CD4-positive, alpha-beta T cell (primary cell): ENCODE measurements around the gene POLR1F. TPM values are rescaled to one million over a fixed set of nuclear protein-coding genes. Genes with fewer than 3 reads are reported as not detected.

ENCODE experiments used
- ATAC-seq: fragments of 200-7000 bp; cut with Tn5 transposase; one replicate; pipeline ENCODE4 v1.10.0; 2022; ENCODE audit warnings: mild to moderate bottlenecking; ENCODE audit not compliant: poor library complexity
- CTCF ChIA-PET: fragments of 350-600 bp; sonication (Branson Sonifier 250); formaldehyde crosslinking; loops from one replicate; lab custom pipeline; 2021; ENCODE audit warnings: antibody characterized with exemption, inconsistent platforms; lab: Charles Lee
- POLR2A ChIA-PET: fragments of 350-600 bp; sonication (Branson Sonifier 250); formaldehyde crosslinking; loops from one replicate; lab custom pipeline; 2021; ENCODE audit warnings: antibody characterized with exemption, inconsistent platforms; lab: Charles Lee
- DNase-seq, 14 experiments: peaks; one replicate each; pipeline ENCODE4 v3.0.0-alpha.2; 2013 to 2020; ENCODE audit warnings: mixed read lengths in 2 of 14
- H3K27ac ChIP-seq, 2 donors: one replicate each; pipeline versions ENCODE4 v1.5.1 to v1.7.0; 2013; ENCODE audit warnings: low read length in 2 of 2, low read depth in 1 of 2, mild to moderate bottlenecking in 1 of 2
- H3K27me3 ChIP-seq, 2 experiments: 1 replicate in 1 of 2; 2 replicates in 1 of 2; pipeline versions ENCODE4 v1.6.1 to v1.7.0; 2013; ENCODE audit warnings: low read length in 2 of 2, control low read depth in 1 of 2, mild to moderate bottlenecking in 1 of 2, moderate library complexity in 1 of 2; ENCODE audit not compliant: insufficient read depth in 2 of 2, control insufficient read depth in 1 of 2
- H3K36me3 ChIP-seq: one replicate; pipeline ENCODE4 v1.6.1; 2013; ENCODE audit warnings: low read length, control low read depth; ENCODE audit not compliant: insufficient read depth
- H3K4me1 ChIP-seq: one replicate; pipeline ENCODE4 v1.6.1; 2013; ENCODE audit warnings: low read length, control low read depth; ENCODE audit not compliant: insufficient read depth
- H3K4me3 ChIP-seq: one replicate; pipeline ENCODE4 v1.5.1; 2013; ENCODE audit warnings: mild to moderate bottlenecking, low read length, moderate library complexity
- H3K9me3 ChIP-seq, 2 experiments: 1 replicate in 1 of 2; 2 replicates in 1 of 2; pipeline versions ENCODE4 v1.6.1 to v1.7.0; 2013; ENCODE audit warnings: low read length in 2 of 2, mild to moderate bottlenecking in 2 of 2, control low read depth in 1 of 2, moderate library complexity in 1 of 2; ENCODE audit not compliant: control insufficient read depth in 1 of 2, insufficient read depth in 1 of 2
- H3K27ac Mint-ChIP-seq: one replicate; pipeline ENCODE4 v1.8.0; 2020; ENCODE audit warnings: mixed read lengths
- H3K27me3 Mint-ChIP-seq: one replicate; pipeline ENCODE4 v1.8.0; 2021; ENCODE audit warnings: mixed read lengths
- H3K36me3 Mint-ChIP-seq: one replicate; pipeline ENCODE4 v1.8.0; 2021; ENCODE audit warnings: low read depth, mixed read lengths
- H3K4me1 Mint-ChIP-seq: one replicate; pipeline ENCODE4 v1.8.0; 2021; ENCODE audit warnings: low read depth, mixed read lengths
- H3K4me3 Mint-ChIP-seq: one replicate; pipeline ENCODE4 v1.8.0; 2020; ENCODE audit warnings: mild to moderate bottlenecking, mixed read lengths
- H3K9me3 Mint-ChIP-seq: one replicate; pipeline ENCODE4 v1.8.0; 2020; ENCODE audit warnings: mixed read lengths
- intact Hi-C, 2 experiments: fragments of 100-400 bp; cut with DNase I in 1 of 2; cut with micrococcal nuclease in 1 of 2; formaldehyde crosslinking; loops; one replicate each; pipeline versions ENCODE4 v1.15.1 to v1.9.0; 2023 to 2025; cut with DNase I, micrococcal nuclease
- microRNA-seq: library from miRNA; unstranded; fragments of <30 nt; microRNA quantifications from one replicate; pipeline ENCODE4 v1.2.0, GENCODE V29; 2021; ENCODE audit warnings: borderline microRNAs expressed, borderline replicate concordance
- total RNA-seq, 174 experiments: library from RNA in 2 of 174; stranded (reverse) in 2 of 174; gene quantifications; one replicate each; pipeline ENCODE4 v1.2.3 and lab custom pipeline; 2021 to 2026
- TF ChIP-seq, protein P1 (sequence below): fragments of 200-600 bp; IDR thresholded peaks from one replicate; pipeline ENCODE4 v1.8.0; 2022; ENCODE audit warnings: antibody characterized with exemption, mild to moderate bottlenecking

POLR1F gene
- total RNA-seq, 2 experiments from 2014 or later: 31.7 to 32.2 TPM

GRCh38 chr7:19665399-19666008, 43.3 kb downstream of the POLR1F start:
- H3K36me3 ChIP-seq: no peaks in the 10 kb centered on the region
- POLR2A ChIA-PET: no interaction called here
- H3K27ac Mint-ChIP-seq: no peak overlapping the region
- no peaks in the 10 kb centered on the region for H3K4me1 ChIP-seq
- CTCF ChIA-PET: no interaction called here
- no peaks in the 10 kb centered on the region for H3K9me3 Mint-ChIP-seq
- intact Hi-C loops: loop anchor here (1.0 to 10.0 kb wide), 3 partner anchors 1311 to 1985 kb away; no protein-coding TSS in a partner anchor
- no peak overlapping the region for H3K4me3 ChIP-seq
- H3K27me3 Mint-ChIP-seq: no peaks in the 10 kb centered on the region
- H3K4me3 Mint-ChIP-seq: no peak overlapping the region
- H3K27ac ChIP-seq: no peak overlapping the region
- H3K9me3 ChIP-seq: no peaks in the 10 kb centered on the region
- H3K4me1 Mint-ChIP-seq: peaks cover 11% of the 10 kb centered on the region
- TF ChIP-seq, protein P1, sequence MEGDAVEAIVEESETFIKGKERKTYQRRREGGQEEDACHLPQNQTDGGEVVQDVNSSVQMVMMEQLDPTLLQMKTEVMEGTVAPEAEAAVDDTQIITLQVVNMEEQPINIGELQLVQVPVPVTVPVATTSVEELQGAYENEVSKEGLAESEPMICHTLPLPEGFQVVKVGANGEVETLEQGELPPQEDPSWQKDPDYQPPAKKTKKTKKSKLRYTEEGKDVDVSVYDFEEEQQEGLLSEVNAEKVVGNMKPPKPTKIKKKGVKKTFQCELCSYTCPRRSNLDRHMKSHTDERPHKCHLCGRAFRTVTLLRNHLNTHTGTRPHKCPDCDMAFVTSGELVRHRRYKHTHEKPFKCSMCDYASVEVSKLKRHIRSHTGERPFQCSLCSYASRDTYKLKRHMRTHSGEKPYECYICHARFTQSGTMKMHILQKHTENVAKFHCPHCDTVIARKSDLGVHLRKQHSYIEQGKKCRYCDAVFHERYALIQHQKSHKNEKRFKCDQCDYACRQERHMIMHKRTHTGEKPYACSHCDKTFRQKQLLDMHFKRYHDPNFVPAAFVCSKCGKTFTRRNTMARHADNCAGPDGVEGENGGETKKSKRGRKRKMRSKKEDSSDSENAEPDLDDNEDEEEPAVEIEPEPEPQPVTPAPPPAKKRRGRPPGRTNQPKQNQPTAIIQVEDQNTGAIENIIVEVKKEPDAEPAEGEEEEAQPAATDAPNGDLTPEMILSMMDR: peak; percentile 72
- no peaks in the 10 kb centered on the region for H3K36me3 Mint-ChIP-seq
- ATAC-seq (no peak), DNase-seq (peak in 3 of 14 experiments; percentile 13 to 28 (median 26))
- H3K27me3 ChIP-seq: no peaks in the 10 kb centered on the region

DNA sequence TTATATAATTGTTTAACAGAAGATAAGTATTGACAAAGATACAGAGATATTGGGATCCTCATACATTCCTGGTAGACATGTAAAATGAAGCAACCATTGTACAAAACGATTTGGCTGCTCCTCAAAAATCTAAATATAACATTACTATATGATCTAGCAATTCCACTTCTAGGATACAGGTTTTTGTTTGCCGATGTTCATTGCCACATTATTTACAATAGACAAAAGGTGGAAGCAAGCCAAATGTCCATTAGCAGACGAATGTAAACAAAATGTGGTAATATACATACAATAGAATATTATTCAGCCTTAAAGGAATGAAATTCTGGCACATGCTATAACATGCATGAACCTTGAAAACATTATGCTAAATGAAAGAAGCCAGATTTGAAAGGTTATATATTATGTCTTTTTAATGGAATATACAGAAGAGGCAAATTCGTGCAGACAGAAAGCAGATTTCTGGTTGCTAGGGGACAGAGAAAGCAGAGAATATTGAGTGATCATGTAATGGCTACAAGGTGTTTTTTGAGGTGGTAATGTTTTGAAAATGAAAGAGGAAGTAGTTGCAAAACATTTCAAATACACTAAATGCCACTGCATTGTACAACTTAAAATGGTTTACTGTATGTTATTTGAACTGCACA, 44.9 kb downstream of the POLR1F start:
- no peaks in the 10 kb centered on the region for H3K9me3 Mint-ChIP-seq
- no peaks in the 10 kb centered on the region for H3K36me3 Mint-ChIP-seq
- TF ChIP-seq, protein P1: no peak
- DNase-seq (peak in 3 of 14 experiments; percentile 8 to 13 (median 9)), ATAC-seq (no peak)
- H3K4me3 ChIP-seq: no peak overlapping the region
- H3K27me3 Mint-ChIP-seq: peaks cover 5% of the 10 kb centered on the region
- no peaks in the 10 kb centered on the region for H3K27me3 ChIP-seq
- H3K36me3 ChIP-seq: no peaks in the 10 kb centered on the region
- intact Hi-C loops: loop anchor here (5.0 to 10.0 kb wide), 3 partner anchors 1307 to 1889 kb away; no protein-coding TSS in a partner anchor
- no peak overlapping the region for H3K4me3 Mint-ChIP-seq
- ChIA-PET CTCF (no interaction called here), POLR2A (no interaction called here)
- H3K9me3 ChIP-seq: no peaks in the 10 kb centered on the region
- H3K4me1 ChIP-seq: no peaks in the 10 kb centered on the region
- H3K27ac Mint-ChIP-seq: no peak overlapping the region
- H3K27ac ChIP-seq: no peak overlapping the region
- peaks cover 11% of the 10 kb centered on the region for H3K4me1 Mint-ChIP-seq

DNA sequence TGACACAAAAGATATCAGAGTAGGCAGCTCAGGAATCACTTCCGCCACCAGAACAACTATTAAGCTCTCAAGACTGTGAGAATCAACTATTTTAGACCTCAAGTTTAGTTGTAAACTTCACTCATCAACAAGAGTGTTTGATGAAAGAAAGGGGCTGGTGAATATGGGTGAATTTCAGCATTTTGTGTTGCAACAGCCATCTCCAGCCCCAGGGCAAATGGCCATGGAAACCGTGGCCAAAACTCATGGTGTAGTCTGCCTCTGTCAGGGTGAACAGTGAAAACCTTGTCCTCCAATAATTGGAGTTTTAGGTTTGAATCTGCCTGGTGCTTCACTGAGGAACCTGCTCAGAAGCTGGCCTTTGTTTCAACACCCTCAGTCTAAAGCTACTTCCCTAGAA, 60.0 kb downstream of the POLR1F start:
- no peaks in the 10 kb centered on the region for H3K27me3 ChIP-seq
- TF ChIP-seq, protein P1: no peak
- H3K4me3 Mint-ChIP-seq: no peak overlapping the region
- CTCF ChIA-PET: no interaction called here
- POLR2A ChIA-PET: no interaction called here
- no peak overlapping the region for H3K27ac ChIP-seq
- H3K9me3 ChIP-seq: peaks cover 12 to 16% of the 10 kb centered on the region in 2 experiments
- H3K4me1 ChIP-seq: no peaks in the 10 kb centered on the region
- intact Hi-C loops: no loop called here
- no peaks in the 10 kb centered on the region for H3K36me3 Mint-ChIP-seq
- peaks cover 11% of the 10 kb centered on the region for H3K27me3 Mint-ChIP-seq
- H3K27ac Mint-ChIP-seq: no peak overlapping the region
- ATAC-seq: no peak
- H3K4me3 ChIP-seq: no peak overlapping the region
- DNase-seq: no peak
- peaks cover 10% of the 10 kb centered on the region for H3K9me3 Mint-ChIP-seq
- no peaks in the 10 kb centered on the region for H3K36me3 ChIP-seq
- H3K4me1 Mint-ChIP-seq: no peaks in the 10 kb centered on the region

Small RNAs within 50 kb of the gene (microRNA-seq; reads per million reads assigned to microRNA genes)
- gene MIR3146: not detected

Other genes with a start within 250 kb of the POLR1F start
- gene TMEM196, start 64.6 kb upstream of the POLR1F start, total RNA-seq: not detected